Activated CD8-positive, alpha-beta T cell treated with anti-CD3 and anti-CD28 coated beads for 36 hours (primary cell): ENCODE results near the gene TMEM120A. TPM values are rescaled to one million over a fixed set of nuclear protein-coding genes. Genes with fewer than 3 reads are reported as not detected.

ENCODE experiments used
- ATAC-seq: fragments of 200-7000 bp; cut with Tn5 transposase; one replicate; pipeline ENCODE4 v1.10.0; 2021; ENCODE audit warnings: mild to moderate bottlenecking, moderate library complexity
- CTCF ChIA-PET: fragments of 350-600 bp; sonication (Branson Sonifier 250); formaldehyde crosslinking; loops from one replicate; lab custom pipeline; 2021; ENCODE audit warnings: antibody characterized with exemption; lab: Charles Lee
- POLR2A ChIA-PET: fragments of 350-600 bp; sonication (Branson Sonifier 250); formaldehyde crosslinking; loops from one replicate; lab custom pipeline; 2021; ENCODE audit warnings: antibody characterized with exemption; lab: Charles Lee
- DNase-seq: peaks from one replicate; pipeline ENCODE4 v3.0.0-alpha.2; 2020
- H3K27ac Mint-ChIP-seq: one replicate; pipeline ENCODE4 v1.8.0; 2021; ENCODE audit warnings: mild to moderate bottlenecking, mixed read lengths
- H3K27me3 Mint-ChIP-seq: one replicate; pipeline ENCODE4 v1.8.0; 2021; ENCODE audit warnings: mixed read lengths
- H3K36me3 Mint-ChIP-seq: one replicate; pipeline ENCODE4 v1.8.0; 2021; ENCODE audit warnings: low read depth, mixed read lengths
- H3K4me1 Mint-ChIP-seq: one replicate; pipeline ENCODE4 v1.8.0; 2021; ENCODE audit warnings: low read depth, mixed read lengths
- H3K4me3 Mint-ChIP-seq: one replicate; pipeline ENCODE4 v1.8.0; 2021; ENCODE audit warnings: mild to moderate bottlenecking, moderate library complexity, mixed read lengths
- H3K9me3 Mint-ChIP-seq: one replicate; pipeline ENCODE4 v1.8.0; 2021; ENCODE audit warnings: mixed read lengths
- CTCF ChIP-seq: fragments of 200-600 bp; IDR thresholded peaks from one replicate; pipeline ENCODE4 v1.8.0; 2022; ENCODE audit warnings: antibody characterized with exemption, mild to moderate bottlenecking
- intact Hi-C: fragments of 100-400 bp; cut with micrococcal nuclease; formaldehyde crosslinking; loops from one replicate; pipeline ENCODE4 v1.10.0; 2022
- total RNA-seq, 2 experiments: library from RNA; stranded (reverse); gene quantifications; one replicate each; pipeline ENCODE4 v1.2.3, GENCODE V29; 2021

TMEM120A gene
- total RNA-seq, 2 experiments from 2014 or later, result 12.2 to 12.4 TPM

- no peak for TF ChIP-seq CTCF
- POLR2A ChIA-PET, result no interaction called here
- intact Hi-C loops, result no loop called here
- Mint-ChIP-seq H3K4me1 (peaks cover 12% of the 10 kb centered on the region), H3K4me3 (no peak overlapping the region), H3K9me3 (no peaks in the 10 kb centered on the region), H3K36me3 (no peaks in the 10 kb centered on the region), H3K27me3 (no peaks in the 10 kb centered on the region), H3K27ac (no peak overlapping the region)
- DNase-seq (no peak), ATAC-seq (no peak)
- CTCF ChIA-PET, result interaction anchor here (0.8 kb wide), 1 partner anchor 80 kb away, joined by 3 read pairs; no protein-coding TSS in a partner anchor
Measured at GRCh38 chr7:75945297-75946168, 48.9 kb downstream of the TMEM120A start.

- CTCF ChIA-PET, result no interaction called here
- ATAC-seq (no peak), DNase-seq (no peak)
- TF ChIP-seq CTCF, result no peak
- H3K27me3 Mint-ChIP-seq, result no peaks in the 10 kb centered on the region
- no peaks in the 10 kb centered on the region for H3K36me3 Mint-ChIP-seq
- no peak overlapping the region for H3K27ac Mint-ChIP-seq
- no peaks in the 10 kb centered on the region for H3K9me3 Mint-ChIP-seq
- H3K4me1 Mint-ChIP-seq, result peaks cover 12% of the 10 kb centered on the region
- intact Hi-C loops, result no loop called here
- POLR2A ChIA-PET, result no interaction called here
- no peak overlapping the region for H3K4me3 Mint-ChIP-seq
Measured at GRCh38 chr7:75944507-75944906, 49.9 kb downstream of the TMEM120A start.

- H3K27ac Mint-ChIP-seq, result no peak overlapping the region
- no peak for ATAC-seq
- no peak for DNase-seq
- CTCF ChIA-PET, result no interaction called here
- POLR2A ChIA-PET, result no interaction called here
- intact Hi-C loops, result no loop called here
- no peak for TF ChIP-seq CTCF
- no peaks in the 10 kb centered on the region for H3K9me3 Mint-ChIP-seq
- H3K4me3 Mint-ChIP-seq, result no peak overlapping the region
- no peaks in the 10 kb centered on the region for H3K27me3 Mint-ChIP-seq
- H3K36me3 Mint-ChIP-seq, result no peaks in the 10 kb centered on the region
- H3K4me1 Mint-ChIP-seq, result peaks cover 12% of the 10 kb centered on the region
Measured at GRCh38 chr7:75943864-75944263, 50.5 kb downstream of the TMEM120A start.

- no peak for TF ChIP-seq CTCF
- POLR2A ChIA-PET, result interaction anchor here (1.2 to 1.4 kb wide), 2 partner anchors 9 to 53 kb away, joined by 3 read pairs; no protein-coding TSS in a partner anchor
- no peaks in the 10 kb centered on the region for H3K4me1 Mint-ChIP-seq
- H3K4me3 Mint-ChIP-seq, result no peak overlapping the region
- DNase-seq, result no peak
- peaks cover 3% of the 10 kb centered on the region for H3K36me3 Mint-ChIP-seq
- CTCF ChIA-PET, result interaction anchor here (1.1 kb wide), 1 partner anchor 81 kb away, joined by 4 read pairs; no protein-coding TSS in a partner anchor
- ATAC-seq, result no peak
- intact Hi-C loops, result no loop called here
- no peak overlapping the region for H3K27ac Mint-ChIP-seq
- no peaks in the 10 kb centered on the region for H3K9me3 Mint-ChIP-seq
- H3K27me3 Mint-ChIP-seq, result no peaks in the 10 kb centered on the region
Measured at GRCh38 chr7:75938921-75939320, 55.5 kb downstream of the TMEM120A start.
